Measurements from ENCODE around the gene ULK4. TPM values are rescaled to one million over a fixed set of nuclear protein-coding genes. Genes with fewer than 3 reads are reported as not detected.
"Not testable (repeated sequence)": the region's sequence is repeated elsewhere in the genome, so short reads cannot be mapped to it uniquely, and the experiment has no call there.

ULK4 gene
- total and polyA plus RNA-seq, 10 donors, result 2.0 to 33.3 (median 12.9) TPM

- Histone ChIP-seq H3K36me3 (no peaks in the 10 kb centered on the region), H3K27me3 (replicated peaks in 1 of 7) (no peaks in the 10 kb centered on the region), H3K4me1 (no peaks in the 10 kb centered on the region), H3K27ac (no peak overlapping the region), H3K9me3 (peaks cover 0 to 3% (median 0%) of the 10 kb centered on the region in 8 donors), H3K4me3 (no peak overlapping the region)
- intact Hi-C loops (cut with DNase I; ENCODE audit: low total_unique reads), result no loop called here
- no peak for DNase-seq
- TF ChIP-seq POLR2AphosphoS5 (IDR thresholded peaks at IDR 0.05) (no peak), POLR2A (IDR thresholded peaks at IDR 0.05) (no peak), CTCF (IDR thresholded peaks at IDR 0.05 in 8 of 11, conservative IDR thresholded peaks at IDR 0.05 in 3 of 11) (no peak)
- 93 to 99% (median 98%) methylated on average over 3 of the region's 3 CpGs for WGBS, 5 donors
Observed at GRCh38 chr3:41698898-41699297, 263.0 kb downstream of the ULK4 start.

- peaks cover 0 to 3% (median 0%) of the 10 kb centered on the region in 8 donors for H3K9me3 ChIP-seq
- DNase-seq, result no peak
- no peak for TF ChIP-seq CTCF (IDR thresholded peaks at IDR 0.05 in 8 of 11, conservative IDR thresholded peaks at IDR 0.05 in 3 of 11)
- no peak for TF ChIP-seq POLR2A (IDR thresholded peaks at IDR 0.05)
- no peak for TF ChIP-seq POLR2AphosphoS5 (IDR thresholded peaks at IDR 0.05)
- intact Hi-C loops (cut with DNase I; ENCODE audit: low total_unique reads), result no loop called here
- no peak overlapping the region for H3K4me3 ChIP-seq
- no peak overlapping the region for H3K27ac ChIP-seq
- no peaks in the 10 kb centered on the region for H3K4me1 ChIP-seq
- WGBS, 5 donors, result 93 to 98% (median 97%) methylated on average over 1 of the region's 1 CpG
- no peaks in the 10 kb centered on the region for H3K27me3 ChIP-seq (replicated peaks in 1 of 7)
- H3K36me3 ChIP-seq, result no peaks in the 10 kb centered on the region
Observed at GRCh38 chr3:41697702-41698101, 264.2 kb downstream of the ULK4 start.

GRCh38 chr3:41695806-41696205 lies 266.1 kb downstream of the ULK4 start:
- intact Hi-C loops (cut with DNase I; ENCODE audit: low total_unique reads), result not testable (repeated sequence)
- WGBS, 5 donors, result 80 to 92% (median 91%) methylated on average over 12 of the region's 12 CpGs

GRCh38 chr3:41693799-41694198 lies 268.1 kb downstream of the ULK4 start:
- H3K27me3 ChIP-seq (replicated peaks in 1 of 7), result no peaks in the 10 kb centered on the region
- H3K27ac ChIP-seq, result no peak overlapping the region
- intact Hi-C loops (cut with DNase I; ENCODE audit: low total_unique reads), result no loop called here
- no peak for DNase-seq
- TF ChIP-seq CTCF (IDR thresholded peaks at IDR 0.05 in 8 of 11, conservative IDR thresholded peaks at IDR 0.05 in 3 of 11) (no peak), POLR2A (IDR thresholded peaks at IDR 0.05) (no peak), POLR2AphosphoS5 (IDR thresholded peaks at IDR 0.05) (no peak)
- H3K36me3 ChIP-seq, result no peaks in the 10 kb centered on the region
- WGBS, 5 donors, result 64 to 75% (median 68%) methylated on average over 3 of the region's 3 CpGs
- H3K9me3 ChIP-seq, result peaks cover 0 to 3% (median 0%) of the 10 kb centered on the region in 8 donors
- H3K4me3 ChIP-seq, result no peak overlapping the region
- H3K4me1 ChIP-seq, result no peaks in the 10 kb centered on the region

More at GRCh38 chr3:41695806-41696205, 266.1 kb downstream of the ULK4 start:
- H3K4me1 ChIP-seq; H3K27ac ChIP-seq; H3K9me3 ChIP-seq; H3K4me3 ChIP-seq; H3K36me3 ChIP-seq; DNase-seq; H3K27me3 ChIP-seq (replicated peaks in 1 of 7): not testable (repeated sequence)

Data from spleen (tissue), 11 donors.